ENCODE data around the gene ACY1. TPM values are rescaled to one million over a fixed set of nuclear protein-coding genes. Genes with fewer than 3 reads are reported as not detected.
A peak's percentile ranks its signal among the peaks of the same experiment; 100 is the strongest.

Gene ACY1
- total RNA-seq, 1 experiment from 2014 or later = 50.3 TPM

DNA sequence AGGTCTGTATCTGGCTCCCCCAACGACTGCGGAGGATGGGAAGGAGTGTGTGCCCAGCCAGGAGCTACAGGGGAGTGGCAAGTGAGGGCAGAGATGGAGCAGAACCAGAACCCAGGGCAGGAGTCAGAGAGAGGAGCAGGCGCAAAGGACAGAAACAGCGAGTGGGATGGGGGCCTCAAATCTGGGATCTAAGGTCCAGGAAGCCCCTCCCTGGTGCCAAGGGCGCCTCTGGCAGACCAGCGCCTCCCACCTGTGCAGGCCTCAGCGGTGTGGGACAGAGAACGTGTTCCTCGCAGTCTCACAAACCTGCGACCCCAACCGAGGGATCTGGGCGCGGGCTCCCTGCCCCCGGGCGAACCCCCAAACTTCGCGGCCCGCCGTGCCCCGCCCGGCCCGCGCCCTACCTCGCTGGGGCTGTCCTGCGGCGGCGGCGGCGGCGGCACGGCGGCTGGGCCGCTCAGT, 16.4 kb upstream of the ACY1 start:
- H3K4me1 ChIP-seq (ENCODE audit: control insufficient read depth, insufficient read depth, low read length) = peaks cover 12% of the 10 kb centered on the region
- no TSS peak for BruUV-seq (replicated peaks)
- peak overlapping the region; percentile 69 for H3K27ac ChIP-seq (ENCODE audit: low read length)
- DNase-seq (ENCODE audit: low read depth, low spot score) (no peak), ATAC-seq (peak; percentile 32)
- ChIA-PET CTCF (no interaction called here), POLR2A (interaction anchor here (1.2 kb wide), 1 partner anchor 245 kb away, joined by 3 read pairs; no protein-coding TSS in a partner anchor)
- no peaks in the 10 kb centered on the region for H3K9me3 ChIP-seq (ENCODE audit: control insufficient read depth, insufficient read depth, low read depth, low read length)
- in situ Hi-C loops (cut with HindIII; ENCODE audit: low pct_unique_long_range_greater_than_20kb, low sequenced_read_pairs) (no loop called here), intact Hi-C loops (cut with micrococcal nuclease; ENCODE audit: unreplicated experiment) (no loop called here)
- no peaks in the 10 kb centered on the region for H3K27me3 ChIP-seq (ENCODE audit: control insufficient read depth, insufficient read depth, low read length)
- TF ChIP-seq SIN3A (IDR thresholded peaks at IDR 0.05; ENCODE audit: borderline replicate concordance, insufficient read depth, low read depth, low read length) (no peak), POLR2AphosphoS5 (IDR thresholded peaks at IDR 0.05; ENCODE audit: low read depth, low read length) (no peak), REST (IDR thresholded peaks at IDR 0.05; ENCODE audit: insufficient read depth in 1 of 2, low read depth in 2 of 2, low read length in 1 of 2) (no peak), TCF7L2 (IDR thresholded peaks at IDR 0.05; ENCODE audit: low read depth, low read length) (no peak), CTCF (IDR thresholded peaks at IDR 0.05) (no peak)
- no peaks in the 10 kb centered on the region for H3K36me3 ChIP-seq (ENCODE audit: control insufficient read depth, insufficient read depth, low read length)
- H3K4me3 ChIP-seq (ENCODE audit: low read depth in 2 of 2, low read length in 2 of 2) = peak overlapping the region; percentile 58 to 71

DNA sequence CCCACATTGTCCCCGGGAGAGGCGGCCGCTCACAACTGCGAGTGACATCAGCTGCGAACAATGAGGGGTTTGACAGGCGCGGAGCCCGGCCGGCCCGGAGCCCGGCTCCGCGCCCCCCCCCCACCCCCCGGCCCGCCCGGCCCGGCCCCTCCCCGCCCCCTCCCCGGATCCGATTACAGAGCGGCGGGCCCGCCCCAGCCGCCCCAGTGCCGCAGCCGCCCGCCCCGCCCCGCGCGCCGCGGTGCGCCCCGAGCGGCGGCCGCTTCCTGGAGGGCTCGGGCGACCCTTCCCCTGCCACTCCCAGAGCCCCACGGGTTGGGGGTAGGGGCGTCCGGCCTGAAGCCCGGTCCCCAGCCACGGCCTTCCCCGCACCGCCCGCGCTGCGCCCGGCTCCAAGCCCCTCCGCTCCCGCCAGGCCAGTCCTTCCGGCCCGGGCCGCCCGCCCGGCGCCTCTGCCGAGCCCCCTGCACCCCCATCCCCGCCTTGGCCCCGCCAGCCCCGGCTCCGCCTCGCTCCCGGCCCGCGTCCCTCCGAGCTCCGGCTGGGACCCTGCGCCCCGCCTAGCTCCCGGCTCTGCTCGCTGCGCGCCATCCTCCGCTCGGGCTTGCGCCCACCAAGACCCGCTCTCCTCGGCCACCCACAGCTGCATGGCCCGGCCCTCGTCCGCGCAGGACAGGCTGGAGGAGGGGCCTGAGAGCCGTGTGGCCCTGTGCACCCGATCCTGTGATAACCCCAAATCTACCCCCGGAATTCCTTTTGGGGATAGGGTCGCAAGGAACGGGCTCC, 15.8 kb upstream of the ACY1 start, which contains the start of gene PCBP4:
TSS of gene PCBP4 (minus strand) at position 71 of the 786 bp plus-strand sequence. CDS start 6,214 bp downstream, outside the sequence.
- H3K9me3 ChIP-seq (ENCODE audit: control insufficient read depth, insufficient read depth, low read depth, low read length) = no peaks in the 10 kb centered on the region
- ATAC-seq = peak; percentile 77
- intact Hi-C loops (cut with micrococcal nuclease; ENCODE audit: unreplicated experiment) (no loop called here), in situ Hi-C loops (cut with HindIII; ENCODE audit: low pct_unique_long_range_greater_than_20kb, low sequenced_read_pairs) (no loop called here)
- H3K36me3 ChIP-seq (ENCODE audit: control insufficient read depth, insufficient read depth, low read length) = no peaks in the 10 kb centered on the region
- CTCF ChIA-PET = interaction anchor here (0.6 kb wide), 2 partner anchors 17 to 37 kb away, joined by 3 to 8 read pairs; no protein-coding TSS in a partner anchor
- DNase-seq (ENCODE audit: low read depth, low spot score) = no peak
- peaks cover 12% of the 10 kb centered on the region for H3K4me1 ChIP-seq (ENCODE audit: control insufficient read depth, insufficient read depth, low read length)
- peak within 1 kb of the TSS; percentile 58 to 71 for H3K4me3 ChIP-seq (ENCODE audit: low read depth in 2 of 2, low read length in 2 of 2)
- H3K27me3 ChIP-seq (ENCODE audit: control insufficient read depth, insufficient read depth, low read length) = no peaks in the 10 kb centered on the region
- POLR2A ChIA-PET = interaction anchor here (1.2 kb wide), 1 partner anchor 245 kb away, joined by 3 read pairs; no protein-coding TSS in a partner anchor
- BruUV-seq (replicated peaks) = no TSS peak
- 0 out of 2 replicates have a peak, but pooled peaks have one; percentile 6 for TF ChIP-seq SIN3A (IDR thresholded peaks at IDR 0.05; ENCODE audit: borderline replicate concordance, insufficient read depth, low read depth, low read length)
- TF ChIP-seq TCF7L2 (IDR thresholded peaks at IDR 0.05; ENCODE audit: low read depth, low read length) = no peak
- TF ChIP-seq REST (IDR thresholded peaks at IDR 0.05; ENCODE audit: insufficient read depth in 1 of 2, low read depth in 2 of 2, low read length in 1 of 2) = no peak
- TF ChIP-seq CTCF (IDR thresholded peaks at IDR 0.05) = no peak
- TF ChIP-seq POLR2AphosphoS5 (IDR thresholded peaks at IDR 0.05; ENCODE audit: low read depth, low read length) = peak; percentile 20; the same call in 1 of the 2 replicates
- peak within 1 kb of the TSS; percentile 85 for H3K27ac ChIP-seq (ENCODE audit: low read length)

All from Panc1 (cell line).